RWPE2 (cell line): Measurements from ENCODE around the gene FBRSL1.
"Not testable (repeated sequence)": the region's sequence is repeated elsewhere in the genome, so short reads cannot be mapped to it uniquely, and the experiment has no call there.

Source experiments
- ATAC-seq: fragments of 200-7000 bp; cut with Tn5 transposase; 3 replicates; pipeline ENCODE4 v1.9.1; 2021; ENCODE audit warnings: low read depth
- DNase-seq: peaks from one replicate; pipeline ENCODE4 v3.0.0-alpha.2; 2020; ENCODE audit warnings: low spot score
- H3K27ac ChIP-seq: fragments of 450-650 bp; 2 replicates; pipeline ENCODE4 v1.5.1; 2017; ENCODE audit warnings: mild to moderate bottlenecking; ENCODE audit not compliant: poor library complexity, severe bottlenecking
- H3K27me3 ChIP-seq: fragments of 250-450 bp; sonication (Bioruptor Pico); 2 replicates; pipeline ENCODE4 v1.5.1; 2021; ENCODE audit warnings: mild to moderate bottlenecking, moderate library complexity; ENCODE audit not compliant: insufficient read depth, poor library complexity, severe bottlenecking
- H3K36me3 ChIP-seq: fragments of 250-450 bp; sonication (Bioruptor Pico); 2 replicates; pipeline ENCODE4 v1.5.1; 2020; ENCODE audit warnings: low read depth, mild to moderate bottlenecking, moderate library complexity
- H3K4me1 ChIP-seq: fragments of 250-450 bp; sonication (Bioruptor Pico); 2 replicates; pipeline ENCODE4 v1.5.1; 2021; ENCODE audit warnings: mild to moderate bottlenecking, moderate library complexity; ENCODE audit not compliant: insufficient read depth, poor library complexity, severe bottlenecking
- H3K4me3 ChIP-seq: fragments of 250-450 bp; sonication (Bioruptor Pico); 2 replicates; pipeline ENCODE4 v1.5.1; 2021; ENCODE audit warnings: mild to moderate bottlenecking, moderate library complexity; ENCODE audit not compliant: severe bottlenecking
- H3K9me3 ChIP-seq: fragments of 250-450 bp; sonication (Bioruptor Pico); 2 replicates; pipeline ENCODE4 v1.5.1; 2021; ENCODE audit warnings: mild to moderate bottlenecking, moderate library complexity; ENCODE audit not compliant: severe bottlenecking
- TF ChIP-seq, protein P1 (sequence below): fragments of 450-650 bp; IDR thresholded peaks from one replicate; pipeline ENCODE4 v1.5.1; 2017; ENCODE audit warnings: mild to moderate bottlenecking, moderate library complexity; ENCODE audit not compliant: poor library complexity, severe bottlenecking

FBRSL1 gene

DNA sequence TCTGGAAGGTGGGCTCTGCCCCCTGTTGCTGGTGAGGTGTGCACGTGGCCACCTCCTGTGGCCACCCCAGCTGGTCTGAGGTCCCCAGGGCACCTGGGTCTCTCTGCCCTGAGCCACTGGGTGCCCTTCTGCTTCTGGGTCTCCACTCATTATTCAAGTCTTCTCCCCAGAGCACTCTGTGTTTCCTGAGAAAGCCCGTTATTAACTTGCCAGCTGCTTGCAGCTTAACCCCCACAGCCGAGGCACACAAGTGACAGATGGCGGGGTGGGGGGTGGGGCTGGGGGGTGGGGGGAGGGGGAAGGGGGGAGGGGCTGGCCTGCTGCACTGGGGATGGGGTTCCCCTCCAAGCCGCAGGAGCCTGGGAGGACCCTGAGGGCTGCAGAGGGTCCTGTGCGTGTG is 40.5 kb downstream of the FBRSL1 start:
- TF ChIP-seq, protein P1, sequence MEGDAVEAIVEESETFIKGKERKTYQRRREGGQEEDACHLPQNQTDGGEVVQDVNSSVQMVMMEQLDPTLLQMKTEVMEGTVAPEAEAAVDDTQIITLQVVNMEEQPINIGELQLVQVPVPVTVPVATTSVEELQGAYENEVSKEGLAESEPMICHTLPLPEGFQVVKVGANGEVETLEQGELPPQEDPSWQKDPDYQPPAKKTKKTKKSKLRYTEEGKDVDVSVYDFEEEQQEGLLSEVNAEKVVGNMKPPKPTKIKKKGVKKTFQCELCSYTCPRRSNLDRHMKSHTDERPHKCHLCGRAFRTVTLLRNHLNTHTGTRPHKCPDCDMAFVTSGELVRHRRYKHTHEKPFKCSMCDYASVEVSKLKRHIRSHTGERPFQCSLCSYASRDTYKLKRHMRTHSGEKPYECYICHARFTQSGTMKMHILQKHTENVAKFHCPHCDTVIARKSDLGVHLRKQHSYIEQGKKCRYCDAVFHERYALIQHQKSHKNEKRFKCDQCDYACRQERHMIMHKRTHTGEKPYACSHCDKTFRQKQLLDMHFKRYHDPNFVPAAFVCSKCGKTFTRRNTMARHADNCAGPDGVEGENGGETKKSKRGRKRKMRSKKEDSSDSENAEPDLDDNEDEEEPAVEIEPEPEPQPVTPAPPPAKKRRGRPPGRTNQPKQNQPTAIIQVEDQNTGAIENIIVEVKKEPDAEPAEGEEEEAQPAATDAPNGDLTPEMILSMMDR: no peak
- H3K4me1 ChIP-seq: no peaks in the 10 kb centered on the region
- DNase-seq (no peak), ATAC-seq (no peak)
- no peak overlapping the region for H3K4me3 ChIP-seq
- no peaks in the 10 kb centered on the region for H3K27me3 ChIP-seq
- no peaks in the 10 kb centered on the region for H3K9me3 ChIP-seq
- H3K36me3 ChIP-seq: no peaks in the 10 kb centered on the region
- H3K27ac ChIP-seq: no peak overlapping the region

DNA sequence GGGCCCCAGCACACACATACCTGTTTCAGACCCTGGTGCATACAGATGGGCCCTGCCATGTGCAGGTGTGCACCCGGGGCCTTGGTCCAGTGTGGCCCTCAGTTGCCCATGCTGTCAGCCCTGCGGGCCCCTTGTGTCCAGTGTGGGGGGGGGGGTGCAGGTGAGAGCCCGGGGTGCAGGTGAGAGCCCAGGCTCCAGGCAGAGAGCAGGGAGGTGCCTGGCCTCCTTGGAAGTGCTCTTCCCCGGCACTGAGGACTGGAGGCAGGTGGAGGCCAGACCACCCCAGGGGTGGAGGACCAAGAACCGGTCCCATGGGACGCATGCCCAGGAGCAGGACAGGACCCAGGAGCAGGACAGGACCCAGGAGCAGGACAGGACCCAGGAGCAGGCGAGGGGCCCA is 40.9 kb downstream of the FBRSL1 start:
- Histone ChIP-seq H3K9me3 (no peaks in the 10 kb centered on the region), H3K4me1 (no peaks in the 10 kb centered on the region), H3K27ac (no peak overlapping the region), H3K36me3 (no peaks in the 10 kb centered on the region), H3K4me3 (no peak overlapping the region), H3K27me3 (no peaks in the 10 kb centered on the region)
- TF ChIP-seq, protein P1: no peak
- no peak for DNase-seq
- no peak for ATAC-seq

DNA sequence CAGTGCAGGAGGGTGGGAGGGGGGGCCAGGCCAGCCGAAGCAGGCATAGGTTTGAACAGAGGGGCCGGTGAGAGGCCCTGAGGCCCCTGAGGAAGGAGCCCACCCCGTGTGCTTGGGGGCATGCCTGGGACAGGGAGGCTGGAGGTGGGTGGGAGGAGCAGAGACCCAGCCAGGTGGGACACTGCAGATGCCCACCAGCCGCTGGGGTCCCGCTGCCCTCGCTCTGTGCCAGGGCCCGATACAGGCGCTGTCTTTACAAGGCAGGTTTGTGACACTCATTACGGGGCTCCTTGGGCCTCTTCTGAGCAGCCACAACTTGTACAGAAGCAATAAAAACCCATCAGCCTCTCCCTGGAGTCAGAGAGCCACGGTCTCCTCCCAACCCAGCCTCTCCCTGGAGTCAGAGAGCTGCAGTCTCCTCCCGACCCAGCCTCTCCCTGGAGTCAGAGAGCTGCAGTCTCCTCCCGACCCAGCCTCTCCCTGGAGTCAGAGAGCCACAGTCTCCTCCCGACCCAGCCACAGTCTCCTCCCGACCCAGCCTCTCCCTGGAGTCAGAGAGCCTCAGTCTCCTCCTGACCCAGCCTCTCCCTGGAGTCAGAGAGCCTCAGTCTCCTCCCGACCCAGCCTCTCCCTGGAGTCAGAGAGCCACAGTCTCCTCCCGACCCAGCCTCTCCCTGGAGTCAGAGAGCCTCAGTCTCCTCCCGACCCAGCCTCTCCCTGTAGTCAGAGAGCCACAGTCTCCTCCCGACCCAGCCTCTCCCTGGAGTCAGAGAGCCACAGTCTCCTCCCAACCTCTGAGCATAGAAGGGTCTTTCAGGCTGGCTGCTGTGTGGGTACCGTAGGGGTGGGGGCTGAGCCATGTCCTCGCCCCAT is 43.0 kb downstream of the FBRSL1 start:
- H3K4me3 ChIP-seq, DNase-seq, ATAC-seq, H3K36me3 ChIP-seq, H3K27ac ChIP-seq, H3K27me3 ChIP-seq, H3K4me1 ChIP-seq, H3K9me3 ChIP-seq: not testable (repeated sequence)

DNA sequence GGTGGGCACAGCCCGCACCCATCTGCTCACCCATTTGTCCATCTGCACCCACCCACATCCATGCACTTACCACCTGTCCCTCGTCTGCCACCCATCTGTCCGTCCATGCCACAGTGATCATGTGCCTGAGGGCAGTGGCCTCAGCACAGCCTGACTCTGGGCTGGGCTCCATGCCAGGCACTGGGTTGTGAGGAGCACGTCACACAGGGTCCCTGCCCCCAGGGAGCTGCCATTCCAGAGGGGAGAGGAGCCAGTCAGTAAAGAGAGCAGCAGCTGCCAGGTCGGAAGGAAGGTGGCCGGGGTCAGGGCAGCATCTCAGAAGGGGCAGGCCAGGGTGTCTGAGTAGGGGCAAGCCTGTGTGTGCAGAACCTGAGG is 43.6 kb downstream of the FBRSL1 start:
- ATAC-seq (no peak), DNase-seq (no peak)
- no peak overlapping the region for H3K27ac ChIP-seq
- no peaks in the 10 kb centered on the region for H3K36me3 ChIP-seq
- H3K9me3 ChIP-seq: no peaks in the 10 kb centered on the region
- TF ChIP-seq, protein P1: no peak
- no peaks in the 10 kb centered on the region for H3K4me1 ChIP-seq
- no peaks in the 10 kb centered on the region for H3K27me3 ChIP-seq
- no peak overlapping the region for H3K4me3 ChIP-seq

DNA sequence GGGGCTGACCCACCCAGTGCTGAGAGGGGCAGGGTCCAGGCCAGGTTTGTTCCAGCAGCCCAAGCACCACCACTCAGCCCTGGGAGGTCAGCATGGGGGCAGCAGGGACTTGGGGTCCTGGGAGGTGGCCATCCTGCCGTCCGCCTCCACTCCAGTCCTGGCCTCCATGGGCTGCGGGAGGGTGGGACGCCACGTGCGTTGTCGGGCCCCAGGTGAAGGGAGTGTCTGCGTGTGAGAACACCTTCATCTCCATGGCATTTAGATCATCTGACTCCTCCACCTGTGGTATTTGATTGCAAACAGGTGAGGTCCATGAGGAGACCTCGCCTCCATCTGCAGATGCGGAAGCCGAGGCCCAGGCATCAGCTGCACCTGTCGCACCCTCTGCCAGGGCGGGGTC is 44.1 kb downstream of the FBRSL1 start:
- Histone ChIP-seq H3K27ac (no peak overlapping the region), H3K9me3 (no peaks in the 10 kb centered on the region)
- ATAC-seq: no peak

More for the DNA sequence above, 44.1 kb downstream of the FBRSL1 start:
- TF ChIP-seq, protein P1: no peak
- H3K4me3 ChIP-seq: no peak overlapping the region
- H3K4me1 ChIP-seq: no peaks in the 10 kb centered on the region
- no peak for DNase-seq
- H3K27me3 ChIP-seq: no peaks in the 10 kb centered on the region
- H3K36me3 ChIP-seq: no peaks in the 10 kb centered on the region
